ENCODE data around the gene HPS4. TPM values are rescaled to one million over a fixed set of nuclear protein-coding genes. Genes with fewer than 3 reads are reported as not detected.

The HPS4 gene
- total and polyA plus RNA-seq, 4 experiments from 2014 or later: 7.9 to 59.7 (median 36.9) TPM

- POLR2A ChIA-PET (ENCODE audit: partially characterized antibody): no interaction called here
Observed at GRCh38 chr22:26452236-26453016, 31.2 kb downstream of the HPS4 start.

GRCh38 chr22:26450453-26451185 is 33.0 kb downstream of the HPS4 start:
- peaks cover 29 to 39% of the 10 kb centered on the region in 2 donors for H3K36me3 Mint-ChIP-seq
- intact Hi-C loops (cut with micrococcal nuclease): no loop called here
- H3K4me1 Mint-ChIP-seq: peaks cover 0 to 2% (median 0%) of the 10 kb centered on the region in 4 donors
- no peaks in the 10 kb centered on the region for H3K9me3 Mint-ChIP-seq
- Histone ChIP-seq H3K36me3 (ENCODE audit: insufficient read depth, low read length) (peaks cover 18% of the 10 kb centered on the region), H3K4me1 (ENCODE audit: insufficient read depth, low read length) (no peaks in the 10 kb centered on the region), H3K9me3 (ENCODE audit: control insufficient read depth in 1 of 2, low read length in 2 of 2) (no peaks in the 10 kb centered on the region), H3K27ac (ENCODE audit: low read depth, low read length) (no peak overlapping the region), H3K4me3 (ENCODE audit: low read length in 2 of 2) (no peak overlapping the region), H3K27me3 (ENCODE audit: insufficient read depth, low read length) (no peaks in the 10 kb centered on the region)
- POLR2A ChIA-PET (ENCODE audit: partially characterized antibody): no interaction called here
- no peak overlapping the region for H3K4me3 Mint-ChIP-seq
- H3K27me3 Mint-ChIP-seq: no peaks in the 10 kb centered on the region
- H3K27ac Mint-ChIP-seq: peak overlapping the region in 1 of 7 donors; percentile 29
- DNase-seq: no peak
- CTCF ChIA-PET (ENCODE audit: partially characterized antibody): interaction anchor here (0.9 kb wide), 1 partner anchor 84 kb away, joined by 3 read pairs; no protein-coding TSS in a partner anchor

More at GRCh38 chr22:26452236-26453016, 31.2 kb downstream of the HPS4 start:
- H3K27ac Mint-ChIP-seq: no peak overlapping the region
- Histone ChIP-seq H3K4me3 (ENCODE audit: low read length in 2 of 2) (no peak overlapping the region), H3K36me3 (ENCODE audit: insufficient read depth, low read length) (peaks cover 23% of the 10 kb centered on the region), H3K27me3 (ENCODE audit: insufficient read depth, low read length) (no peaks in the 10 kb centered on the region), H3K4me1 (ENCODE audit: insufficient read depth, low read length) (no peaks in the 10 kb centered on the region), H3K9me3 (ENCODE audit: control insufficient read depth in 1 of 2, low read length in 2 of 2) (no peaks in the 10 kb centered on the region), H3K27ac (ENCODE audit: low read depth, low read length) (no peak overlapping the region)
- intact Hi-C loops (cut with micrococcal nuclease): no loop called here
- DNase-seq: no peak
- H3K4me3 Mint-ChIP-seq: no peak overlapping the region
- H3K9me3 Mint-ChIP-seq: no peaks in the 10 kb centered on the region
- no peaks in the 10 kb centered on the region for H3K27me3 Mint-ChIP-seq
- H3K4me1 Mint-ChIP-seq: no peaks in the 10 kb centered on the region
- CTCF ChIA-PET (ENCODE audit: partially characterized antibody): interaction anchor here (1.2 kb wide), 1 partner anchor 10 kb away, joined by 4 read pairs; no protein-coding TSS in a partner anchor
- H3K36me3 Mint-ChIP-seq: peaks cover 37 to 50% of the 10 kb centered on the region in 2 donors

GRCh38 chr22:26448941-26449340 is 34.6 kb downstream of the HPS4 start:
- POLR2A ChIA-PET (ENCODE audit: partially characterized antibody): interaction anchor here (0.6 kb wide), 1 partner anchor 10 kb away, joined by 3 read pairs; no protein-coding TSS in a partner anchor
- H3K27ac Mint-ChIP-seq: peak overlapping the region in 2 of 7 donors; percentile 13
- Histone ChIP-seq H3K27ac (ENCODE audit: low read depth, low read length) (no peak overlapping the region), H3K36me3 (ENCODE audit: insufficient read depth, low read length) (peaks cover 18% of the 10 kb centered on the region), H3K4me3 (ENCODE audit: low read length in 2 of 2) (no peak overlapping the region), H3K27me3 (ENCODE audit: insufficient read depth, low read length) (no peaks in the 10 kb centered on the region), H3K4me1 (ENCODE audit: insufficient read depth, low read length) (no peaks in the 10 kb centered on the region), H3K9me3 (ENCODE audit: control insufficient read depth in 1 of 2, low read length in 2 of 2) (no peaks in the 10 kb centered on the region)
- CTCF ChIA-PET (ENCODE audit: partially characterized antibody): interaction anchor here (1.0 to 1.4 kb wide), 3 partner anchors 12 to 14 kb away, joined by 4 read pairs; no protein-coding TSS in a partner anchor
- H3K4me1 Mint-ChIP-seq: peaks cover 0 to 5% (median 0%) of the 10 kb centered on the region in 4 donors
- no peak for DNase-seq
- no peaks in the 10 kb centered on the region for H3K9me3 Mint-ChIP-seq
- H3K4me3 Mint-ChIP-seq: no peak overlapping the region
- no peaks in the 10 kb centered on the region for H3K27me3 Mint-ChIP-seq
- intact Hi-C loops (cut with micrococcal nuclease): no loop called here
- peaks cover 23 to 35% of the 10 kb centered on the region in 2 donors for H3K36me3 Mint-ChIP-seq

GRCh38 chr22:26448334-26448733 is 35.2 kb downstream of the HPS4 start:
- Histone ChIP-seq H3K27me3 (ENCODE audit: insufficient read depth, low read length) (no peaks in the 10 kb centered on the region), H3K9me3 (ENCODE audit: control insufficient read depth in 1 of 2, low read length in 2 of 2) (no peaks in the 10 kb centered on the region), H3K36me3 (ENCODE audit: insufficient read depth, low read length) (peaks cover 13% of the 10 kb centered on the region), H3K27ac (ENCODE audit: low read depth, low read length) (no peak overlapping the region), H3K4me1 (ENCODE audit: insufficient read depth, low read length) (no peaks in the 10 kb centered on the region), H3K4me3 (ENCODE audit: low read length in 2 of 2) (no peak overlapping the region)
- POLR2A ChIA-PET (ENCODE audit: partially characterized antibody): interaction anchor here (0.6 kb wide), 1 partner anchor 10 kb away, joined by 3 read pairs; no protein-coding TSS in a partner anchor
- H3K27ac Mint-ChIP-seq: peak overlapping the region in 2 of 7 donors; percentile 13 to 24
- H3K4me3 Mint-ChIP-seq: no peak overlapping the region
- intact Hi-C loops (cut with micrococcal nuclease): no loop called here
- DNase-seq: no peak
- no peaks in the 10 kb centered on the region for H3K9me3 Mint-ChIP-seq
- H3K4me1 Mint-ChIP-seq: peaks cover 0 to 5% (median 0%) of the 10 kb centered on the region in 4 donors
- CTCF ChIA-PET (ENCODE audit: partially characterized antibody): interaction anchor here (1.3 to 1.4 kb wide), 2 partner anchors 12 to 14 kb away, joined by 4 read pairs; no protein-coding TSS in a partner anchor
- H3K27me3 Mint-ChIP-seq: no peaks in the 10 kb centered on the region
- peaks cover 23 to 30% of the 10 kb centered on the region in 2 donors for H3K36me3 Mint-ChIP-seq

- H3K9me3 ChIP-seq (ENCODE audit: control insufficient read depth in 1 of 2, low read length in 2 of 2): no peaks in the 10 kb centered on the region
- no peak for DNase-seq
- ChIA-PET POLR2A (ENCODE audit: partially characterized antibody) (no interaction called here), CTCF (ENCODE audit: partially characterized antibody) (no interaction called here)
- H3K27ac ChIP-seq (ENCODE audit: low read depth, low read length): no peak overlapping the region
- no peaks in the 10 kb centered on the region for H3K9me3 Mint-ChIP-seq
- no peak overlapping the region for H3K4me3 ChIP-seq (ENCODE audit: low read length in 2 of 2)
- no peaks in the 10 kb centered on the region for H3K4me1 ChIP-seq (ENCODE audit: insufficient read depth, low read length)
- H3K27me3 Mint-ChIP-seq: no peaks in the 10 kb centered on the region
- H3K4me1 Mint-ChIP-seq: peaks cover 0 to 5% (median 0%) of the 10 kb centered on the region in 4 donors
- H3K27ac Mint-ChIP-seq: peak overlapping the region in 3 of 7 donors; percentile 2 to 83 (median 24)
- no peak overlapping the region for H3K4me3 Mint-ChIP-seq
- intact Hi-C loops (cut with micrococcal nuclease): no loop called here
- H3K36me3 Mint-ChIP-seq: peaks cover 21 to 26% of the 10 kb centered on the region in 2 donors
- peaks cover 7% of the 10 kb centered on the region for H3K36me3 ChIP-seq (ENCODE audit: insufficient read depth, low read length)
- no peaks in the 10 kb centered on the region for H3K27me3 ChIP-seq (ENCODE audit: insufficient read depth, low read length)
Observed at GRCh38 chr22:26447584-26448329, 35.8 kb downstream of the HPS4 start.

- Histone ChIP-seq H3K4me1 (ENCODE audit: insufficient read depth, low read length) (no peaks in the 10 kb centered on the region), H3K4me3 (ENCODE audit: low read length in 2 of 2) (no peak overlapping the region), H3K9me3 (ENCODE audit: control insufficient read depth in 1 of 2, low read length in 2 of 2) (no peaks in the 10 kb centered on the region), H3K36me3 (ENCODE audit: insufficient read depth, low read length) (no peaks in the 10 kb centered on the region), H3K27ac (ENCODE audit: low read depth, low read length) (no peak overlapping the region), H3K27me3 (ENCODE audit: insufficient read depth, low read length) (no peaks in the 10 kb centered on the region)
- no peaks in the 10 kb centered on the region for H3K27me3 Mint-ChIP-seq
- H3K4me3 Mint-ChIP-seq: no peak overlapping the region
- H3K4me1 Mint-ChIP-seq: peaks cover 0 to 10% (median 0%) of the 10 kb centered on the region in 4 donors
- POLR2A ChIA-PET (ENCODE audit: partially characterized antibody): no interaction called here
- intact Hi-C loops (cut with micrococcal nuclease): no loop called here
- peaks cover 13 to 18% of the 10 kb centered on the region in 2 donors for H3K36me3 Mint-ChIP-seq
- H3K27ac Mint-ChIP-seq: peak overlapping the region in 3 of 7 donors; percentile 60 to 85 (median 83)
- H3K9me3 Mint-ChIP-seq: no peaks in the 10 kb centered on the region
- no peak for DNase-seq
- CTCF ChIA-PET (ENCODE audit: partially characterized antibody): no interaction called here
Observed at GRCh38 chr22:26446808-26447515, 36.6 kb downstream of the HPS4 start.
